Trophoblast cell (in vitro differentiated cells and primary cell): ENCODE results near the gene PPT1.

Source experiments
- DNase-seq, 2 donors: peaks; one replicate each; pipeline ENCODE4 v3.0.0-alpha.2; 2016
- H2AFZ ChIP-seq: 2 replicates; pipeline ENCODE4 v1.6.1; 2013; ENCODE audit warnings: low read length, moderate library complexity, mild to moderate bottlenecking; ENCODE audit not compliant: insufficient read depth, poor library complexity
- H2AK5ac ChIP-seq: 2 replicates; pipeline ENCODE4 v1.6.1; 2013; ENCODE audit warnings: mild to moderate bottlenecking, low read length
- H2BK120ac ChIP-seq: 2 replicates; pipeline ENCODE4 v1.6.1; 2013; ENCODE audit warnings: low read length, mild to moderate bottlenecking, moderate library complexity; ENCODE audit not compliant: insufficient read depth, poor library complexity
- H2BK12ac ChIP-seq: 2 replicates; pipeline ENCODE4 v1.6.1; 2013; ENCODE audit warnings: mild to moderate bottlenecking, low read length, moderate library complexity
- H2BK5ac ChIP-seq: 2 replicates; pipeline ENCODE4 v1.6.1; 2013; ENCODE audit warnings: low read length, low read depth, moderate library complexity, mild to moderate bottlenecking; ENCODE audit not compliant: poor library complexity
- H3K14ac ChIP-seq: 2 replicates; pipeline ENCODE4 v1.6.1; 2013; ENCODE audit warnings: mild to moderate bottlenecking, low read length
- H3K18ac ChIP-seq: 2 replicates; pipeline ENCODE4 v1.6.1; 2013; ENCODE audit warnings: mild to moderate bottlenecking, low read length
- H3K23ac ChIP-seq: 2 replicates; pipeline ENCODE4 v1.6.1; 2013; ENCODE audit warnings: low read length
- H3K27ac ChIP-seq: 2 replicates; pipeline ENCODE4 v1.5.1; 2013; ENCODE audit warnings: low read depth, mild to moderate bottlenecking, inconsistent platforms, low read length, moderate library complexity
- H3K27me3 ChIP-seq: 2 replicates; pipeline ENCODE4 v1.6.1; 2013; ENCODE audit warnings: inconsistent platforms, mild to moderate bottlenecking, low read length, moderate library complexity; ENCODE audit not compliant: insufficient read depth
- H3K36me3 ChIP-seq, 2 experiments: 1 replicate in 1 of 2; 2 replicates in 1 of 2; pipeline ENCODE4 v1.6.1; 2013; ENCODE audit warnings: low read length in 2 of 2, mild to moderate bottlenecking in 2 of 2, moderate library complexity in 1 of 2; ENCODE audit not compliant: insufficient read depth in 2 of 2, control insufficient read depth in 1 of 2
- H3K4ac ChIP-seq: 2 replicates; pipeline ENCODE4 v1.6.1; 2013; ENCODE audit warnings: low read depth, mild to moderate bottlenecking, low read length, moderate library complexity
- H3K4me1 ChIP-seq, 2 experiments: 1 replicate in 1 of 2; 2 replicates in 1 of 2; pipeline ENCODE4 v1.6.1; 2013; ENCODE audit warnings: low read length in 2 of 2, mild to moderate bottlenecking in 2 of 2, moderate library complexity in 1 of 2; ENCODE audit not compliant: insufficient read depth in 2 of 2, control insufficient read depth in 1 of 2
- H3K4me2 ChIP-seq: 2 replicates; pipeline ENCODE4 v1.6.1; 2013; ENCODE audit warnings: inconsistent platforms, mild to moderate bottlenecking, low read length, moderate library complexity
- H3K4me3 ChIP-seq: 2 replicates; pipeline ENCODE4 v1.5.1; 2013; ENCODE audit warnings: mild to moderate bottlenecking, low read depth, low read length, inconsistent platforms
- H3K79me1 ChIP-seq: one replicate; pipeline ENCODE4 v1.6.1; 2013; ENCODE audit warnings: low read length
- H3K79me2 ChIP-seq: 2 replicates; pipeline ENCODE4 v1.6.1; 2013; ENCODE audit warnings: low read length, mild to moderate bottlenecking; ENCODE audit not compliant: control insufficient read depth, insufficient read depth, poor library complexity
- H3K9ac ChIP-seq: 2 replicates; pipeline ENCODE4 v1.6.1; 2013; ENCODE audit warnings: mild to moderate bottlenecking, low read length
- H3K9me3 ChIP-seq: 2 replicates; pipeline ENCODE4 v1.6.1; 2013; ENCODE audit warnings: low read depth, mild to moderate bottlenecking, control low read depth, inconsistent platforms, low read length; ENCODE audit not compliant: insufficient read depth
- H4K12ac ChIP-seq: 2 replicates; pipeline ENCODE4 v1.6.1; 2013; ENCODE audit warnings: low read depth, mild to moderate bottlenecking, low read length, moderate library complexity
- H4K8ac ChIP-seq: 2 replicates; pipeline ENCODE4 v1.6.1; 2013; ENCODE audit warnings: low read depth, mild to moderate bottlenecking, low read length, moderate library complexity
- H4K91ac ChIP-seq: one replicate; pipeline ENCODE4 v1.6.1; 2013; ENCODE audit warnings: low read depth, mild to moderate bottlenecking, low read length, moderate library complexity
- WGBS: extraction: QIAGEN DNeasy Blood & Tissue Kit; methylation state at CpG from one replicate; pipeline ENCODE4 v1.1.7; 2013; ENCODE audit warnings: missing lambda C conversion rate; ENCODE audit not compliant: insufficient read length, insufficient coverage; ENCODE audit errors: extremely low coverage; 5-methylcytosine and 5-hydroxymethylcytosine counted together

Gene PPT1

DNA sequence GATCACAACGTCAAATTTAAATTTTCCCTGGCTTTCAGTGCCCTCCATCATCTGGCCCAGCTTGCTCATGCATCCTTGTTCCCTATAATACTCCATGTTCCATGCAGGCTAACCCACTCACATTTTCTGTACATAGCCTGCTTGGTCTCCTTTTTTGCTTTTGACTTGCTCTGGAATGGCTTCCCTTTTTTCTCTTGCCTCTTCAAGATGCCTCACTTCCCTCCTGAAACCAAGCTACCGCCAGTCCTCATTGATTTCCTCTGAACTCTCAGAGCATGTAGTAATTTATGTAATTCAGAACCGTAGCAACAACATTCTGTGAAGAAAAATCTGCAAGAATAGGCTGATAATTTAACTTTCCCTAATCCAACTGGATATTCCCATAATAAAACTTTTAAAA is 46.2 kb downstream of the PPT1 start:
- no peak overlapping the region for H4K91ac ChIP-seq
- H4K12ac ChIP-seq = no peak overlapping the region
- no peak overlapping the region for H3K27ac ChIP-seq

DNA sequence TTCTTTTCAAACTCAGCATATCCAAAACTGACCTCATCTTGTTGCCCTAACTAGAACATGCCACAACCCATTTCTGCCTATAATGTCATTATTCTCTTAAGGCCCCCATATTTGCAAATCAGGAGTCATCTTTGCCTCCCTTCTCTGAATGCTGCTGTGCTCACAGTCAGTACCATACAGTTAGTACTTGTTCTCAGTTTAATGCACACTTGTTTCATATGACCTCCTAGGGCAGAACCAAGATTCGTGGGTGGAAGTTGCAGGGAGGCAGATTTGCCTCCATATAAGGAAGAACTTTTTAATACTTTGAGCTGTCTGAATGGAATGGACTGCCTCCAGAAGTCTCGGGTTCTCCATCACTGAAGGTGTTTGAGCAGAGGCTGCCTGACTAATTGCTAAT is 47.3 kb downstream of the PPT1 start:
- H2BK12ac ChIP-seq = no peak overlapping the region
- WGBS = no CpG with 5 or more reads among the region's 2 CpGs
- H3K14ac ChIP-seq = no peak overlapping the region
- no peak overlapping the region for H3K9ac ChIP-seq
- no peak overlapping the region for H2AFZ ChIP-seq
- H3K9me3 ChIP-seq = peaks cover 2% of the 10 kb centered on the region
- H3K79me1 ChIP-seq = no peaks in the 10 kb centered on the region
- H2AK5ac ChIP-seq = no peak overlapping the region
- peaks cover 23% of the 10 kb centered on the region for H3K79me2 ChIP-seq
- H3K23ac ChIP-seq = no peak overlapping the region
- H3K4me3 ChIP-seq = no peak overlapping the region
- H3K36me3 ChIP-seq = peaks cover 6 to 12% of the 10 kb centered on the region in 2 experiments
- no peak overlapping the region for H2BK120ac ChIP-seq
- no peak overlapping the region for H4K8ac ChIP-seq
- H2BK5ac ChIP-seq = no peak overlapping the region
- no peak overlapping the region for H4K12ac ChIP-seq
- peak overlapping the region; percentile 19 for H3K4ac ChIP-seq
- no peak overlapping the region for H3K18ac ChIP-seq
- H3K27me3 ChIP-seq = no peaks in the 10 kb centered on the region
- no peak overlapping the region for H4K91ac ChIP-seq
- H3K27ac ChIP-seq = no peak overlapping the region
- no peak for DNase-seq
- H3K4me1 ChIP-seq = no peaks in the 10 kb centered on the region
- H3K4me2 ChIP-seq = no peak overlapping the region

More for the DNA sequence above, 46.2 kb downstream of the PPT1 start:
- no peak overlapping the region for H3K4me3 ChIP-seq
- H3K23ac ChIP-seq = no peak overlapping the region
- H3K18ac ChIP-seq = no peak overlapping the region
- no peak overlapping the region for H2BK5ac ChIP-seq
- H3K4me1 ChIP-seq = no peaks in the 10 kb centered on the region
- H2AK5ac ChIP-seq = no peak overlapping the region
- H3K4ac ChIP-seq = peak overlapping the region; percentile 61
- H3K27me3 ChIP-seq = no peaks in the 10 kb centered on the region
- H2BK120ac ChIP-seq = no peak overlapping the region
- no peak overlapping the region for H4K8ac ChIP-seq
- DNase-seq = no peak
- H3K4me2 ChIP-seq = no peak overlapping the region
- no peak overlapping the region for H2BK12ac ChIP-seq
- no peak overlapping the region for H3K9ac ChIP-seq
- peaks cover 20% of the 10 kb centered on the region for H3K79me2 ChIP-seq
- H3K14ac ChIP-seq = no peak overlapping the region
- H2AFZ ChIP-seq = no peak overlapping the region
- H3K36me3 ChIP-seq = peaks cover 6 to 13% of the 10 kb centered on the region in 2 experiments
- H3K9me3 ChIP-seq = peaks cover 2% of the 10 kb centered on the region
- no peaks in the 10 kb centered on the region for H3K79me1 ChIP-seq
- WGBS = no CpG with 5 or more reads among the region's 3 CpGs

DNA sequence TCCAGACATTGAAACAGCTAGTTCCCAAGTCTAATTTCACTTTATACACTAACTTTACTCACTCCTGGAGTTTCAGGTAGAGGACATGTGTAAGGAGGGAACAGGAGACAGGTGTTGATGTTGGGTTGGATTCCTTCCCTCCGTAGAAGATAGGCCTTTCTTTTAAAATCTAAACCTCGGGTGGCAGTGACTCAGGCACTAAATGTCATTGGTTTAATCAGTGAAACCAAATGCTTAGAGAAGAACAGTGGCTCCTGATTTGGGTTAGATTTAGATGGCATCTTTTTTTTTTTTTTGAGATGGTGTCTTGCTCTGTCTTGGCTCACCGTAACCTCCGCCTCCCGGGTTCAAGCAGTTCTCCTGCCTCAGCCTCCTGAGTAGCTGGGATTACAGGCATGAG is 49.3 kb downstream of the PPT1 start:
- H3K27ac ChIP-seq = no peak overlapping the region
- no CpG with 5 or more reads among the region's 5 CpGs for WGBS
- no peak overlapping the region for H4K12ac ChIP-seq
- no peak overlapping the region for H2BK120ac ChIP-seq
- H3K4me3 ChIP-seq = no peak overlapping the region
- no peak overlapping the region for H2AK5ac ChIP-seq
- H3K4ac ChIP-seq = peak overlapping the region; percentile 94
- peaks cover 26% of the 10 kb centered on the region for H3K79me2 ChIP-seq
- peaks cover 2% of the 10 kb centered on the region for H3K9me3 ChIP-seq
- no peak overlapping the region for H2BK12ac ChIP-seq
- no peak overlapping the region for H4K91ac ChIP-seq
- H3K36me3 ChIP-seq = peaks cover 9 to 16% of the 10 kb centered on the region in 2 experiments
- no peak overlapping the region for H3K14ac ChIP-seq
- H3K23ac ChIP-seq = no peak overlapping the region
- H3K9ac ChIP-seq = no peak overlapping the region
- DNase-seq = no peak
- H3K18ac ChIP-seq = no peak overlapping the region
- no peaks in the 10 kb centered on the region for H3K4me1 ChIP-seq
- no peaks in the 10 kb centered on the region for H3K27me3 ChIP-seq
- H4K8ac ChIP-seq = no peak overlapping the region
- H3K4me2 ChIP-seq = no peak overlapping the region
- no peak overlapping the region for H2BK5ac ChIP-seq
- no peak overlapping the region for H2AFZ ChIP-seq
- no peaks in the 10 kb centered on the region for H3K79me1 ChIP-seq

DNA sequence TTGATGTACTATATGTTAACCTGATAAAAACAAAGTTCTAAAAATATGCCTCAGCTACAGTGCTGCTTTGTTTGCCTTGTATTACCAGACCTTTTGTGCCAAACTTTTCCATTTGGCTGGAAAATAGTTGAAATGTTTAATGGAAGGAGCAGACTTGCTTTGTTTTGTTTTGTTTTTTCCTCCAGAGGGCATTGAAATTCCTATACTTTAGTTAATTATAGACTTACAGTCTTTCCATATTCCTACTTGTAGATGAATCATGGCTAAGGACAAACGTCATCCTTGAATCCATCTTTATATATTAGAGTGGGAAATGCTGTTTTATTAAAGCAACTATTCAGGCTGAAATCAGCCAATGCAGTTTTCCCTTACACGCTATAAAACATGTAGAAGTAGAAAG is 49.8 kb downstream of the PPT1 start:
- H4K91ac ChIP-seq = no peak overlapping the region
- H3K23ac ChIP-seq = no peak overlapping the region
- no peak overlapping the region for H2BK12ac ChIP-seq
- no peak overlapping the region for H2BK5ac ChIP-seq
- H4K12ac ChIP-seq = no peak overlapping the region
- WGBS = no CpG with 5 or more reads among the region's 2 CpGs
- H2BK120ac ChIP-seq = no peak overlapping the region
- peaks cover 0 to 1% of the 10 kb centered on the region in 2 experiments for H3K4me1 ChIP-seq
- no peak overlapping the region for H3K27ac ChIP-seq
- no peak overlapping the region for H2AFZ ChIP-seq
- H3K4me3 ChIP-seq = no peak overlapping the region
- no peak overlapping the region for H2AK5ac ChIP-seq
- H3K36me3 ChIP-seq = peaks cover 9 to 21% of the 10 kb centered on the region in 2 experiments
- no peak overlapping the region for H4K8ac ChIP-seq
- H3K79me1 ChIP-seq = no peaks in the 10 kb centered on the region
- no peak for DNase-seq
- no peak overlapping the region for H3K18ac ChIP-seq
- H3K9me3 ChIP-seq = peaks cover 2% of the 10 kb centered on the region
- no peaks in the 10 kb centered on the region for H3K27me3 ChIP-seq
- H3K4me2 ChIP-seq = no peak overlapping the region
- no peak overlapping the region for H3K14ac ChIP-seq
- no peak overlapping the region for H3K4ac ChIP-seq
- no peak overlapping the region for H3K9ac ChIP-seq
- peaks cover 28% of the 10 kb centered on the region for H3K79me2 ChIP-seq
